Parathyroid adenoma (tissue), 2 donors: ENCODE measurements around the gene PCK1.

Experiments used
- H2AFZ ChIP-seq: fragments of 300-600 bp; sonication (generic); one replicate; pipeline ENCODE4 v1.7.0; 2017; ENCODE audit warnings: antibody characterized with exemption, mild to moderate bottlenecking
- H3K27ac ChIP-seq: fragments of 300-600 bp; sonication (generic); one replicate; pipeline ENCODE4 v1.7.0; 2017
- H3K27me3 ChIP-seq: fragments of 300-600 bp; sonication (generic); one replicate; pipeline ENCODE4 v1.7.0; 2017; ENCODE audit warnings: low read length; ENCODE audit not compliant: control insufficient read depth, insufficient read depth
- H3K36me3 ChIP-seq: fragments of 300-600 bp; sonication (generic); one replicate; pipeline ENCODE4 v1.7.0; 2017; ENCODE audit warnings: low read length; ENCODE audit not compliant: control insufficient read depth, insufficient read depth
- H3K4me1 ChIP-seq: fragments of 300-600 bp; sonication (generic); one replicate; pipeline ENCODE4 v1.7.0; 2017; ENCODE audit warnings: control low read depth
- H3K4me2 ChIP-seq: fragments of 300-600 bp; sonication (generic); one replicate; pipeline ENCODE4 v1.7.0; 2017; ENCODE audit warnings: low read length
- H3K4me3 ChIP-seq: fragments of 300-600 bp; sonication (generic); one replicate; pipeline ENCODE4 v1.7.0; 2017; ENCODE audit warnings: low read depth, low read length
- H3K79me2 ChIP-seq: fragments of 300-600 bp; sonication (generic); one replicate; pipeline ENCODE4 v1.7.0; 2017; ENCODE audit warnings: control low read depth
- H3K9ac ChIP-seq: fragments of 300-600 bp; sonication (generic); one replicate; pipeline ENCODE4 v1.7.0; 2017; ENCODE audit warnings: mild to moderate bottlenecking
- H3K9me3 ChIP-seq: fragments of 300-600 bp; sonication (generic); one replicate; pipeline ENCODE4 v1.7.0; 2017; ENCODE audit warnings: low read length; ENCODE audit not compliant: control insufficient read depth
- CTCF ChIP-seq: fragments of 300-600 bp; sonication (generic); IDR thresholded peaks from one replicate; pipeline ENCODE4 v1.7.0; 2017; ENCODE audit warnings: antibody characterized with exemption, mild to moderate bottlenecking
- donor health status: primary hyperparathyroidism.

The PCK1 gene

DNA sequence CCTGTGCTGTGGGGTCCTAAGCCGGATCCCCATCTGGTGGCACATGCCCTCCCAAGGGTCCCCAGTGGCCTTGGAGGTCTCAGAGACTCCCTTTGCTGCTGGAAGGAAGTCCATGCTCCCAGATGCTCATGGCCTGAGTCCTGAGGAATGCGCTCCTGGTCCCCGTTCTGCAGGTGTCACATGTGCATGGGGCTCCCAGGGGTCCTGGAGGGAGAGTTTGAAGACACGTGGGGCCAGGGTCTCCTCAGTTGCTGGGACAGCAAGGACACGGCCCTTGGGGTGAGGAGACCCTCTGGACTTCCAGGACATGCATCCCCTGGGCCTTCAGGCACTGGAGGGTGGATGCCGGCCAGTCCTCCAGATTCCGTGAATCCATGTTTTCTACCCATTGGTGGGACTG, 47.6 kb downstream of the PCK1 start:
- Histone ChIP-seq H3K27ac (no peak overlapping the region), H3K4me3 (no peak overlapping the region), H3K9me3 (no peaks in the 10 kb centered on the region), H3K36me3 (no peaks in the 10 kb centered on the region), H3K27me3 (no peaks in the 10 kb centered on the region), H3K79me2 (no peaks in the 10 kb centered on the region), H2AFZ (no peak overlapping the region), H3K4me2 (no peak overlapping the region), H3K4me1 (no peaks in the 10 kb centered on the region), H3K9ac (no peak overlapping the region)
- TF ChIP-seq CTCF, result no peak

- H3K4me2 ChIP-seq, result no peak overlapping the region
- H3K9me3 ChIP-seq, result no peaks in the 10 kb centered on the region
- H3K4me3 ChIP-seq, result no peak overlapping the region
- H3K9ac ChIP-seq, result no peak overlapping the region
- H3K27me3 ChIP-seq, result no peaks in the 10 kb centered on the region
- no peak overlapping the region for H2AFZ ChIP-seq
- no peak overlapping the region for H3K27ac ChIP-seq
- no peaks in the 10 kb centered on the region for H3K79me2 ChIP-seq
- no peaks in the 10 kb centered on the region for H3K36me3 ChIP-seq
- TF ChIP-seq CTCF, result no peak
- no peaks in the 10 kb centered on the region for H3K4me1 ChIP-seq
Observed at GRCh38 chr20:57609086-57609841, 48.4 kb downstream of the PCK1 start.

DNA sequence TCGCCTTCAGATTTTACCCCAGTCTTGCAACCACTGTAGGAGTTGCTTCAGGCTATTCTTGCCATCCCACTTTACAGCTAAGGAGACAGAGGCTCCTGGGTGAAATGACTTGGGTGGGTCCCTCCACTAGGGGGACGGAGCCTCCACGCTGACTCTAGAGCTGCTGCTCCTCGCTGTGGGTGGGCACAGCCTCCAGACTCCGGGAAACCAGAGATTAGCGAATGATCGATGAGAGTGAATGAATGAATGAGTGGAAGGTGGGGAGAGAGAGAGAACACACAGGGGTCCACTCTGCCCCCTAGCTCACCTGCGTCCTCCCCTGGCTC, 48.9 kb downstream of the PCK1 start:
- Histone ChIP-seq H3K4me2 (no peak overlapping the region), H3K27me3 (no peaks in the 10 kb centered on the region), H3K4me3 (no peak overlapping the region), H2AFZ (no peak overlapping the region), H3K36me3 (no peaks in the 10 kb centered on the region), H3K9ac (no peak overlapping the region), H3K4me1 (no peaks in the 10 kb centered on the region), H3K79me2 (no peaks in the 10 kb centered on the region), H3K9me3 (no peaks in the 10 kb centered on the region), H3K27ac (no peak overlapping the region)
- TF ChIP-seq CTCF, result no peak

- Histone ChIP-seq H3K27ac (no peak overlapping the region), H3K4me3 (no peak overlapping the region), H3K79me2 (no peaks in the 10 kb centered on the region)
Observed at GRCh38 chr20:57610261-57610952, 49.5 kb downstream of the PCK1 start.

More at GRCh38 chr20:57610261-57610952, 49.5 kb downstream of the PCK1 start:
- no peak overlapping the region for H3K9ac ChIP-seq
- H3K4me2 ChIP-seq, result no peak overlapping the region
- H2AFZ ChIP-seq, result no peak overlapping the region
- H3K4me1 ChIP-seq, result no peaks in the 10 kb centered on the region
- no peaks in the 10 kb centered on the region for H3K27me3 ChIP-seq
- H3K9me3 ChIP-seq, result no peaks in the 10 kb centered on the region
- no peak for TF ChIP-seq CTCF
- H3K36me3 ChIP-seq, result no peaks in the 10 kb centered on the region
